Measurements from ENCODE around the gene SLC22A23. TPM values are rescaled to one million over a fixed set of nuclear protein-coding genes. Genes with fewer than 3 reads are reported as not detected.

Gene SLC22A23
- total RNA-seq, 2 donors from 2014 or later, result 85.7 to 89.5 TPM

DNA sequence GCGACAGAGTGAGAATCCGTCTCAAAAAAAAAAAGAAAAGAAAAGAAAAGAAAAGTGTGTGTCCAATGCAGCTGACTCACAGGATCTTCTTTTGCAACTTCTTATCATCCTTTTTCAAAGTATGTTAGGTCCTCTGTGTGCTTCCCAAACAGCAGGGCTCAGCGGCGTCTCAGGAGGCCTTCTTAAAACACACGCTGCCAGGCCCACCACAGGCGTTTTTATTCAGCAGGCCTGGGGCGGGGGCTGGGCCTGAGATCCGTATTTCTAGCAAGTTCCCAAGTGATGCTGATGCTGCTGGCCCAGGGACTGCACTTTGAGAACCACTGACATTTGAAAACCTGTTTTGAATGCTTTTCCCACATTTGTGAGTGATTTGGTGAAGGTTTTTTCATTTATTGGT, 141.0 kb downstream of the SLC22A23 start:
- Histone ChIP-seq H3K36me3 (peaks cover 6% of the 10 kb centered on the region), H3K27ac (no peak overlapping the region), H3K9ac (ENCODE audit: low read depth in 2 of 2, low read length in 2 of 2) (no peak overlapping the region), H3K4me3 (no peak overlapping the region), H3K27me3 (no peaks in the 10 kb centered on the region), H3K4me1 (no peaks in the 10 kb centered on the region), H3K9me3 (no peaks in the 10 kb centered on the region)
- intact Hi-C loops (cut with DNase I), result no loop called here
- no peak for DNase-seq
- TF ChIP-seq, protein P1, sequence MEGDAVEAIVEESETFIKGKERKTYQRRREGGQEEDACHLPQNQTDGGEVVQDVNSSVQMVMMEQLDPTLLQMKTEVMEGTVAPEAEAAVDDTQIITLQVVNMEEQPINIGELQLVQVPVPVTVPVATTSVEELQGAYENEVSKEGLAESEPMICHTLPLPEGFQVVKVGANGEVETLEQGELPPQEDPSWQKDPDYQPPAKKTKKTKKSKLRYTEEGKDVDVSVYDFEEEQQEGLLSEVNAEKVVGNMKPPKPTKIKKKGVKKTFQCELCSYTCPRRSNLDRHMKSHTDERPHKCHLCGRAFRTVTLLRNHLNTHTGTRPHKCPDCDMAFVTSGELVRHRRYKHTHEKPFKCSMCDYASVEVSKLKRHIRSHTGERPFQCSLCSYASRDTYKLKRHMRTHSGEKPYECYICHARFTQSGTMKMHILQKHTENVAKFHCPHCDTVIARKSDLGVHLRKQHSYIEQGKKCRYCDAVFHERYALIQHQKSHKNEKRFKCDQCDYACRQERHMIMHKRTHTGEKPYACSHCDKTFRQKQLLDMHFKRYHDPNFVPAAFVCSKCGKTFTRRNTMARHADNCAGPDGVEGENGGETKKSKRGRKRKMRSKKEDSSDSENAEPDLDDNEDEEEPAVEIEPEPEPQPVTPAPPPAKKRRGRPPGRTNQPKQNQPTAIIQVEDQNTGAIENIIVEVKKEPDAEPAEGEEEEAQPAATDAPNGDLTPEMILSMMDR (IDR thresholded peaks at IDR 0.05), result no peak

- no peak overlapping the region for H3K9ac ChIP-seq (ENCODE audit: low read depth in 2 of 2, low read length in 2 of 2)
- no peak overlapping the region for H3K4me3 ChIP-seq
- TF ChIP-seq, protein P1 (IDR thresholded peaks at IDR 0.05), result no peak
- H3K4me1 ChIP-seq, result no peaks in the 10 kb centered on the region
- intact Hi-C loops (cut with DNase I), result no loop called here
- no peak overlapping the region for H3K27ac ChIP-seq
- DNase-seq, result no peak
- H3K27me3 ChIP-seq, result no peaks in the 10 kb centered on the region
- H3K9me3 ChIP-seq, result no peaks in the 10 kb centered on the region
- H3K36me3 ChIP-seq, result peaks cover under 1% of the 10 kb centered on the region
Measured at GRCh38 chr6:3314621-3315467, 142.0 kb downstream of the SLC22A23 start.

DNA sequence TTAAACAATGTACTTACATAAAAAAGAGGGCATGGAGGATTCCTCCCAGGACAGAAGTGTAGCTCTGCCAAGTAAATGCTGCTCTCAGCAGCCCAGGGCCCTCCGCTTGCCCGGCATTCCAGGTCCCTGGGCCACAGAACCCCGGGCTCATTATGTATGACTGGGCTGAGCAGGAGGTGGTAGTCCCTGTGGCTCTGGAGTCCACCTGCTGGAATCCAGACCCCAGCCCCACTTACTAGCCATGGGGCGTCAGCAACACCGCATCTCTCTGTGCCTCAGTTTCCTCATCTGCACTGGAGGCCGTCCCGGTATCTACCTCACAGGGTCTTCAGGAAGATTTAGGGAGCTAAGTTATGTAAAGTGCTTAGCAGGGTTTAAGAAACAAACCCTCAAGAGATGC, 142.7 kb downstream of the SLC22A23 start:
- DNase-seq, result no peak
- no peaks in the 10 kb centered on the region for H3K9me3 ChIP-seq
- intact Hi-C loops (cut with DNase I), result no loop called here
- no peak overlapping the region for H3K4me3 ChIP-seq
- no peaks in the 10 kb centered on the region for H3K4me1 ChIP-seq
- H3K27ac ChIP-seq, result no peak overlapping the region
- TF ChIP-seq, protein P1 (IDR thresholded peaks at IDR 0.05), result no peak
- H3K36me3 ChIP-seq, result no peaks in the 10 kb centered on the region
- no peak overlapping the region for H3K9ac ChIP-seq (ENCODE audit: low read depth in 2 of 2, low read length in 2 of 2)
- no peaks in the 10 kb centered on the region for H3K27me3 ChIP-seq

DNA sequence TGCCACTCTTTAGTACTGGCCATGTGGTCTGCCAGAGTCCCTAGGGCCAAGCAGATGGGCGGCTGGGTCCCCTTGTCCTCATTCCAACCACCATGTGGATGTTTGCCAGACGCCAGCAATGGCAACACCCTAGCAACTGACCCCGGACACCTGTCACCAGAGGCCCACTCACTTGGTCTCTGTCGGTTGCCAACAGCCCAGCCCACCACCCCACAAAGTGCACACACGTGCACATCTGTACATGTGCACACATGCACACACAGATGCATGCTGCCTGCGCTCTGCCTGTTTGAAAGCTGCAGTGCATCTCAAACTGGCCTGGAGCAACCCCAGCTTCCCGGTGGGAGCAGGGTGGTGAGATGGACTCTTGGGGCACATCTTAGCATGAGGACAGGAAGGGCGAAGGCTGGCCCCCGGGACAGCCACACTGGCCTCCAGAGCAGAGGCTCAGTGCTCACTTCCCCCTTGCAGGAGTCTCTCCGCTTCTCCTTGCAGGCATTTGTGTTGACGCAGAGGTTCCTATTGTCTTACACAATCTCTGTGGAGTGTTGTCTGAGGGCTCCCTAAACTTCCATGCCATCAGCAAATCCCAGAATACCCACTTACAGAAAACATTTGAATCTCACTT, 144.1 kb downstream of the SLC22A23 start:
- H3K27me3 ChIP-seq, result no peaks in the 10 kb centered on the region
- intact Hi-C loops (cut with DNase I), result no loop called here
- no peak overlapping the region for H3K4me3 ChIP-seq
- TF ChIP-seq, protein P1 (IDR thresholded peaks at IDR 0.05), result no peak
- no peak for DNase-seq
- no peak overlapping the region for H3K9ac ChIP-seq (ENCODE audit: low read depth in 2 of 2, low read length in 2 of 2)
- H3K4me1 ChIP-seq, result no peaks in the 10 kb centered on the region
- H3K9me3 ChIP-seq, result no peaks in the 10 kb centered on the region
- H3K36me3 ChIP-seq, result no peaks in the 10 kb centered on the region
- H3K27ac ChIP-seq, result no peak overlapping the region

- TF ChIP-seq, protein P1 (IDR thresholded peaks at IDR 0.05), result no peak
- Histone ChIP-seq H3K36me3 (no peaks in the 10 kb centered on the region), H3K27me3 (no peaks in the 10 kb centered on the region), H3K9ac (ENCODE audit: low read depth in 2 of 2, low read length in 2 of 2) (no peak overlapping the region), H3K9me3 (no peaks in the 10 kb centered on the region), H3K4me3 (no peak overlapping the region), H3K4me1 (no peaks in the 10 kb centered on the region), H3K27ac (no peak overlapping the region)
- no peak for DNase-seq
- intact Hi-C loops (cut with DNase I), result no loop called here
Measured at GRCh38 chr6:3311826-3312225, 145.0 kb downstream of the SLC22A23 start.

Data from colonic mucosa (tissue), 4 donors.